HG03354 (cell line): ENCODE data around the gene CHCT1.

Source experiments
- ATAC-seq: cut with Tn5 transposase; IDR thresholded peaks from one replicate; pipeline ENCODE4 v1.9.1; 2021; ENCODE audit warnings: mild to moderate bottlenecking; ENCODE audit not compliant: unreplicated experiment, poor library complexity, severe bottlenecking

Gene CHCT1

GRCh38 chr17:60435244-60436167, 13.2 kb downstream of the CHCT1 start:
- no peak for ATAC-seq

- no peak for ATAC-seq
These were observed 14.4 kb downstream of the CHCT1 start for GRCh38 chr17:60436676-60437075.

- ATAC-seq, result no peak
These were observed 17.2 kb downstream of the CHCT1 start for GRCh38 chr17:60439501-60439900.

GRCh38 chr17:60442271-60443173, 20.2 kb downstream of the CHCT1 start:
- ATAC-seq, result no peak

- no peak for ATAC-seq
These were observed 21.4 kb downstream of the CHCT1 start for GRCh38 chr17:60443713-60444112.

GRCh38 chr17:60445144-60445543, 22.9 kb downstream of the CHCT1 start:
- no peak for ATAC-seq

- no peak for ATAC-seq
These were observed 25.1 kb downstream of the CHCT1 start for GRCh38 chr17:60447375-60447774.

- ATAC-seq, result no peak
These were observed 28.8 kb downstream of the CHCT1 start for GRCh38 chr17:60451071-60451470.

- ATAC-seq, result no peak
These were observed 29.7 kb downstream of the CHCT1 start for GRCh38 chr17:60451965-60452364.

- ATAC-seq, result no peak
These were observed 33.1 kb downstream of the CHCT1 start for GRCh38 chr17:60455378-60455777.

GRCh38 chr17:60457148-60457547, 34.9 kb downstream of the CHCT1 start:
- ATAC-seq, result no peak

- no peak for ATAC-seq
These were observed 39.3 kb downstream of the CHCT1 start for GRCh38 chr17:60461584-60461983.

GRCh38 chr17:60463157-60463835, 41.0 kb downstream of the CHCT1 start:
- ATAC-seq, result no peak

- no peak for ATAC-seq
These were observed 42.1 kb downstream of the CHCT1 start for GRCh38 chr17:60464343-60464742.

- ATAC-seq, result no peak
These were observed 46.1 kb downstream of the CHCT1 start for GRCh38 chr17:60468371-60468770.

GRCh38 chr17:60471451-60471850, 49.2 kb downstream of the CHCT1 start:
- no peak for ATAC-seq

- no peak for ATAC-seq
These were observed 50.2 kb downstream of the CHCT1 start for GRCh38 chr17:60472449-60472848.

GRCh38 chr17:60473788-60474187, 51.5 kb downstream of the CHCT1 start:
- no peak for ATAC-seq
